GM21737 (cell line): ENCODE measurements around the gene ZNF423.

Experiments
- ATAC-seq: cut with Tn5 transposase; IDR thresholded peaks from one replicate; pipeline ENCODE4 v1.9.1; 2021; ENCODE audit warnings: mild to moderate bottlenecking, moderate library complexity; ENCODE audit not compliant: unreplicated experiment

Gene ZNF423

GRCh38 chr16:49652456-49653172, 203.3 kb downstream of the ZNF423 start:
- no peak for ATAC-seq

DNA sequence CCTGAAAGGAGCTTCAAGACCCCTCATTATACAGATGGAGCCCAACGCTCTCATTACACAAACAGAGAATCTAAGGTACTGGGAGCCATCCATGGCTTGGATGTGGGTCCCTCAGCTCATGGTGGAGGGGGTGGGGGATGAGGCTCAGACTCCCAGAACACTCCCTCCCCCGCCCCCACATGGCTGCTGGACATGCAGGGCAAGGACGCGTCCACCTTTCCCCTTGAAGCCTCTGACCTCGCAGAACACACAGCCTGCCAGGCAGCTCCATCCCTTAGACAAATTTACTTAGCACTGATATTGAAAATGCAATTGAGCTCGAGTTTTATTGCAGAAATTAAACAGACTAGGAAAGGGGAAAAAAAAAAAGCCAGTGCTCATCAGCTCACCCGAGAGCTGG, 203.9 kb downstream of the ZNF423 start:
- ATAC-seq = no peak

- ATAC-seq = no peak
Observed at GRCh38 chr16:49651226-49651625, 204.7 kb downstream of the ZNF423 start.

DNA sequence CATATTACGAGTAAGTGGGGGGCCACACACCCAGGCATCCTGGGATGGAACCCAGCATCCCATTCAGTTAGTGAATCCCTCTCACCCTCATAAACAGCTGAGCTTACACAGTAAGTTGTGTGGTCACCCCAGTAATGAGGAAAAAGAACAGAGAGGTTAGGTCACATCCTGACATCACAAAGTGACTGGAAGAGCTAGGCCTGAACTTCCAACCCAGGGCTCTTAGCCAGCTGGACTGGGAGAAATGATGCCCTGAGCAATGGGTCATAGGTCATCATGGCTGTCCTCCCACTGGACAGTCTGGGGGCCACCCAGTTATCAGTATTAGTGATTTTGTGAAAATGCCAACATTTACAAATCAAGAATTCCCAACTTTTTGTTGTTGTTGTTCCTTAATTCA, 205.3 kb downstream of the ZNF423 start:
- no peak for ATAC-seq

DNA sequence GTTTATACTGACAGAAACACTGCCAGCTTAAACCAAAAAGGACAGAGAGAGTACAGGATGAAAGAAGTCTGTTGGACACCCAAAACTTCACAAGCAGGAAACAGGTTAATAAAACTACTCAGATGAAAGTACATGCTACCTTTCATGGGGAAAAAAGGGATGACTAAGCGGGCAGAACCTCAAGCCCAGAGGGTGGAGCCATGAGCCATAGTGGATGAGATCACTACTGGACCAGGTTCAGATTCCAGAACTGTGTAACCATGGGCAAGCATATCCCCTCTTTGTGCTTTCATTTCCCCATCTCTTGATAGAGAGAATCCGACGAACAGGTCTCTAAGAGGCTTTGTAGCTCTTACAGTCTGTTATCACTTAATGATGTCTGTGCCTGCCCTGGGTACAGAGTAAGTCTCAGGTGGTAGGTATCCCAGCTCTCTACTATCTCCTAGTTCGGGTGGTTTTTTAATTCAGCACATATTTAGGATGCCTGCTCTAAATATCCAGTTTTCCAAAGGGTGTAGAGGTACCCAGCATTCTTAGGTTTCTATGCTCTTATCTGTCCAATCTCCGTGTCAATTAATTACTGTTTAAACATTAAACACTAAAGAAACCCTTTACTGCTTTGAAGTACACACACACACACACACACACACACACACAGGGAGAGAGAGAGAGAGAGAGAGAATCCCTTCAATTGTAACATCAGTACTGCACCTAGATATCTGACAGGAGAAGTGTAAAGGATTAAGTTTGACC, 206.7 kb downstream of the ZNF423 start:
- ATAC-seq = no peak

- no peak for ATAC-seq
Observed at GRCh38 chr16:49647673-49648072, 208.2 kb downstream of the ZNF423 start.

DNA sequence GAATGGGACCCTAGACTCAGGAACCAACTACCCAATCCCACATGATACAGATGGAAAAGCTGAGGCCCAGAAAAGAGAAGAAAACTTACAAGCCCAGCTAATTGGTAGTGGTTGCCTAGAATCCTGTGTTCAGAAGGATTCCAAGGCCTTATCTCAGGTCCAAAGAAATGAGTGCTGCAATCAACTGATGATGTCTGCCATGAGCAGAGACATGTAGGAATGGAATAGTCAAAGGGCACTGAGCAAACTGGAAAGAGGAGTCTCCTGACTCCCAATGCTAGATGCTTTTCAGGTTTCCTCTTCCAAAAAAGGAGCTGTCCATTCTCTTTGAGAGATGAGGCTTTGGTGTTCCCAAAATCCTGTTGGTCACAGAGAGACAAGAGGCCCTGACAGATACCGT, 210.6 kb downstream of the ZNF423 start:
- ATAC-seq = no peak

DNA sequence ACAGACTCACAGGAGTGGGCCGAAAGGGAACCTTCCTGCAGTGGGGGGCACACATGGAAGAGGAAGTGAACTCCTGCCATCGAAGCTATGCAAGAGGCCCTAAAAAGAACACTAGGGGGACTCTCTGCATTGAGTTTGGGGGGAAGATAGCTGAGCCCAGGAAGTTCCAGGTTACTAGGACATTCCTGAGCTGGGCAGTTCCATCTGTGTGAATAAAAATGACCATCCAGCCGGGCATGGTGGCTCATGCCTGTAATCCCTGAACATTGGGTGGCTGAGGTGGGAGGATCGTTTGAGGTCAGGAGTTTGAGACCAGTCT, 211.8 kb downstream of the ZNF423 start:
- ATAC-seq = no peak

GRCh38 chr16:49643429-49644144, 212.3 kb downstream of the ZNF423 start:
- no peak for ATAC-seq

DNA sequence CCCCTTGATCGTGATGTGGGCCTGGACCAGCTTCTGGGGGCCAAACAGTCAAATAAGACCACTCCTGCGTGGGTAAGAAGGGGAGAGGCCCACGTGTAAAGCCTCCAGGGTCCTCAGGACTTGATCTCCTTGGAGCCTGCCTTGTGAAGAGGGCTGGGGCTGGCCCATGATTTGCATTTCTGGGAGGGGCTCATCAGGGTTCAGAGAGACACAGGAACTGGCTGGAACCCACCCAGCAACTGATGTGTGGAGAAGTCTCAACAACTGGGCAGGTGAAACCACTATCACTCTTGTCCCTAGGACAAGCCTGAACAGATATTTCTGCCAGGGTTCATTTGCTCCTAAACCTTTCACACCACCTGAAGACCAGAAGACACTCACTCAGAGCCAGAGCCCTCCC, 214.7 kb downstream of the ZNF423 start:
- ATAC-seq = no peak

DNA sequence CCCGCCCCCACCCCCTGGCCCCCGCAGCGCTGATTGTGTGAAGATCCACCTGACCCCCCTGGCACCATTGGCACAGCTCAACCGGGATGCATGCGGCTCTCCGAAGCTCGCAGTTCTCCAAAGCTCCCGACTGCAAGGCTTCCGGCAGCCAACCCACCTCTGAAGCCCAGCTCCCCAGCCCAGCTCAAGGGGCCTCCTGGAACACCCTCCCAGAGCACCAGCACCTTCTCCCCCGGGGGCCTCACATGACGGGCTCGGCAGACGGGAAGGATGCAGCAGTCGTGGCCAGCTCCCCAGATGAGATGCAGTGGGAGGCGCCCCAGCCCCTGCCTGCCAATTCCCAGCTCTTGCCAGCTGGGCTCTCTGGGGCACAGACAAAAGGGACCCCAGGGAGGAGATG, 215.3 kb downstream of the ZNF423 start:
- no peak for ATAC-seq

GRCh38 chr16:49639739-49640431, 216.0 kb downstream of the ZNF423 start:
- no peak for ATAC-seq

GRCh38 chr16:49638673-49639610, 217.0 kb downstream of the ZNF423 start:
- ATAC-seq = no peak

- ATAC-seq = no peak
Observed at GRCh38 chr16:49637933-49638672, 217.8 kb downstream of the ZNF423 start.

- ATAC-seq = no peak
Observed at GRCh38 chr16:49637511-49637910, 218.4 kb downstream of the ZNF423 start.

GRCh38 chr16:49636608-49637007, 219.3 kb downstream of the ZNF423 start:
- ATAC-seq = no peak

DNA sequence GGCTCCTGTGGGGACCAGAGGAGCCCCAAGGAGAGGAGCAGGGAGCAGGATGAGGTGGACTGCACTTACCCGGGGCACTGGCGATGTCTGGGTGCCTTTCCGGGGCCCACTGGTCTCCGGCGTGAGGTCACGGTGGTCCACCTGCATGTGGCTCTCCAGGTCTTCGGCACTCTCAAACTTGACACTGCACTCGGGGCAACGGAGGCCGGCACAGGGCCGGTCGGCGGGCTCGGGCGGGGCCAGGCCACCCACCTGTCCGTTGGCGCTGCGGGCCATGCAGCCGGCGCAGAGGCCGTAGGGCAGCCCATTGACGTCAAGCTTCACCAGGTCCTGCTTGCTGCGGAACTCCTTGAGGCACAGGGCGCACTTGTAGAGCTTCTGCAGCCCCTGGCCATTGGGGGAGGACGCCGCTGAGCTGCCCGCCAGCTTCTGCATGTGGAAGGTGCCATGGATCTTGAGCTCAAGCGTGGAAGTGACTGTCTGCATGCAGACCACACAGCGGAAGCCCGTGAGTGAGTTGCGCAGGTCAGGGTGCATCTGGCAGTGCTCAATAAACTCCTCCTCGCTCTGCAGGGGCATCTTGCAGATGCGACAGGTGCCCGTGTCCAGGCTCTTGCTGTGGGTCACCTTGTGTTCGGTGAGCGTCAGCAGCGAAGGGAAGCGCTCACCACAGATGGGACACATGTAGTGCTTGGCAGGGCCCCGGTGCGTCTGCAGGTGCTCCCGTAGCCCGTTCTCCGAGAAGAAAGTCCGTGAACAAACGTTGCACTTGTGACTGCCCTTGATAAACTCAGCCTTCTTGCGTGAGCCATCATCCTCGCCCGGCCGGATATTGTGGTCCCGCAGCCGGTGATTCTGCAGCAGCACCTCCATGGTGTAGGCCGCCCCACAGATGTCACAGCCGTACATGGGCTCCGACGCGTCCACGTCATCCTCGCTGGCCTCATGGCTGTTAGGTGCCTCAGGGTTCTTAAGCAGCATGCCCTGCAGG, 220.0 kb downstream of the ZNF423 start:
- no peak for ATAC-seq

DNA sequence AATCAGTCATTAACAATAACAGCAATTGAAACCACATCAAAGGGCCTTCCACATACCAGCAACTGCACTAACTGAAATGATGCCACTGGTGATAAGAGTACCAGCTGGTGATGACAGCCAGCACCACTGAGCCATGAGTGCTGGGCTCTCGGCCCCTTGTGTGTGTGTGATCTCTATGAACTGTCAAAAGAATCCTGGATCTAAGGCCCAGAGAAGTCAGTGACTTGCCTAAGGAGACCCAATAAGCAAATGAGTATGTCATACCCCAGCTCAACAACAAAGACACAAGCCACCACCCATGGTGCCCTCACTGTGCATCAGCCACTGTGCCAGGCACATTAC, 220.9 kb downstream of the ZNF423 start:
- no peak for ATAC-seq
